H1 (cell line): ENCODE measurements around the gene DGKK. TPM values are rescaled to one million over a fixed set of nuclear protein-coding genes. Genes with fewer than 3 reads are reported as not detected.

Source experiments
- CTCF ChIA-PET: fragments of 300-600 bp; sonication (Branson Sonifier 250); formaldehyde crosslinking; loops from one replicate; lab custom pipeline; 2021; ENCODE audit not compliant: partially characterized antibody; lab: Charles Lee
- POLR2A ChIA-PET: fragments of 300-600 bp; sonication (Branson Sonifier 250); formaldehyde crosslinking; loops from one replicate; lab custom pipeline; 2021; ENCODE audit warnings: inconsistent platforms; ENCODE audit not compliant: partially characterized antibody; lab: Charles Lee
- DNase-seq, 2 experiments: peaks; one replicate each; pipeline versions ENCODE4 v3.0.0 to v3.0.0-alpha.2; 2010 to 2022; ENCODE audit warnings: low spot score in 2 of 2, low read depth in 1 of 2, mixed read lengths in 1 of 2
- FAIRE-seq: peaks from 2 replicates; lab custom pipeline; 2011; peaks lifted over from hg19 to GRCh38; lab: Jason Lieb, UNC
- H2AFZ ChIP-seq: 2 replicates; pipeline ENCODE4 v1.8.1; 2012; ENCODE audit warnings: low read length, inconsistent platforms
- H2AK5ac ChIP-seq: 2 replicates; pipeline ENCODE4 v1.6.1; 2013; ENCODE audit warnings: low read depth, low read length
- H2BK120ac ChIP-seq: replicated peaks from 2 replicates; pipeline ENCODE3; 2013; ENCODE audit warnings: low read depth, low read length, inconsistent platforms
- H2BK12ac ChIP-seq: 2 replicates; pipeline ENCODE4 v1.6.1; 2013; ENCODE audit warnings: low read depth, low read length
- H2BK15ac ChIP-seq: 2 replicates; pipeline ENCODE4 v1.6.1; 2013; ENCODE audit warnings: low read length
- H2BK20ac ChIP-seq: 2 replicates; pipeline ENCODE4 v1.6.1; 2013; ENCODE audit warnings: low read length
- H2BK5ac ChIP-seq: 2 replicates; pipeline ENCODE4 v1.6.1; 2013; ENCODE audit warnings: low read depth, low read length
- H3K14ac ChIP-seq: 2 replicates; pipeline ENCODE4 v1.6.1; 2013; ENCODE audit warnings: inconsistent platforms; ENCODE audit not compliant: insufficient read length
- H3K18ac ChIP-seq: 2 replicates; pipeline ENCODE4 v1.6.1; 2013; ENCODE audit warnings: low read length; ENCODE audit errors: extremely low read depth
- H3K23ac ChIP-seq: 2 replicates; pipeline ENCODE4 v1.6.1; 2013; ENCODE audit warnings: inconsistent platforms; ENCODE audit not compliant: insufficient read length
- H3K23me2 ChIP-seq: 2 replicates; pipeline ENCODE4 v1.6.1; 2013; ENCODE audit warnings: low read depth, low read length
- H3K27ac ChIP-seq: 2 replicates; pipeline ENCODE4 v1.6.1; 2011; ENCODE audit warnings: low read depth, low read length, inconsistent platforms
- H3K27me3 ChIP-seq, 4 experiments: replicated peaks in 1 of 4; 1 replicate in 1 of 4; 2 replicates in 3 of 4; pipeline versions ENCODE4 v1.6.1 to v1.8.1; 2011 to 2013; ENCODE audit warnings: low read length in 3 of 4, mild to moderate bottlenecking in 3 of 4, inconsistent platforms in 2 of 4, mixed read lengths in 2 of 4, moderate library complexity in 1 of 4; ENCODE audit not compliant: control insufficient read depth in 3 of 4, insufficient read depth in 3 of 4; ENCODE audit errors: extremely low read depth in 1 of 4
- H3K36me3 ChIP-seq, 4 experiments: 2 replicates each; pipeline versions ENCODE4 v1.6.1 to v1.8.1; 2011 to 2013; ENCODE audit warnings: mild to moderate bottlenecking in 4 of 4, low read length in 3 of 4, moderate library complexity in 2 of 4, control low read depth in 1 of 4, inconsistent platforms in 1 of 4; ENCODE audit not compliant: insufficient read depth in 4 of 4, control insufficient read depth in 2 of 4
- H3K4ac ChIP-seq: replicated peaks from 2 replicates; pipeline ENCODE3; 2013; ENCODE audit warnings: low read length, low read depth, mixed read lengths, inconsistent platforms; ENCODE audit not compliant: insufficient read length
- H3K4me1 ChIP-seq, 4 experiments: replicated peaks in 1 of 4; 1 replicate in 1 of 4; 2 replicates in 3 of 4; pipeline versions ENCODE4 v1.6.1 to v1.8.1; 2011 to 2013; ENCODE audit warnings: low read length in 3 of 4, inconsistent platforms in 2 of 4, mixed read lengths in 1 of 4; ENCODE audit not compliant: insufficient read depth in 4 of 4, control insufficient read depth in 3 of 4
- H3K4me2 ChIP-seq, 2 experiments: 2 replicates each; pipeline versions ENCODE4 v1.6.1 to v1.8.1; 2011 to 2013; ENCODE audit warnings: low read depth in 2 of 2, low read length in 2 of 2, control low read depth in 1 of 2, inconsistent platforms in 1 of 2, mild to moderate bottlenecking in 1 of 2; ENCODE audit not compliant: insufficient read depth in 1 of 2
- H3K4me3 ChIP-seq, 4 experiments: fragments of 200-600, 300-600 bp in 1 of 4; sonication (generic), shearing (Covaris generic), sonication (Bioruptor Twin) in 1 of 4; 2 replicates each; pipeline versions ENCODE4 v1.5.1 to v1.8.1; 2011 to 2016; ENCODE audit warnings: low read length in 4 of 4, low read depth in 3 of 4, control low read depth in 2 of 4, inconsistent platforms in 2 of 4, mild to moderate bottlenecking in 2 of 4, mixed read lengths in 1 of 4, moderate library complexity in 1 of 4; ENCODE audit not compliant: insufficient read depth in 2 of 4; ENCODE audit errors: extremely low read depth in 1 of 4
- H3K56ac ChIP-seq: replicated peaks from 2 replicates; pipeline ENCODE3; 2013; ENCODE audit warnings: low read depth, mild to moderate bottlenecking, mixed read lengths, low read length, inconsistent platforms; ENCODE audit not compliant: insufficient read length
- H3K79me1 ChIP-seq: 2 replicates; pipeline ENCODE4 v1.6.1; 2013; ENCODE audit warnings: low read depth, low read length, control low read depth
- H3K79me2 ChIP-seq, 2 experiments: 2 replicates each; pipeline versions ENCODE4 v1.6.1 to v1.8.1; 2012 to 2013; ENCODE audit warnings: low read length in 2 of 2, mild to moderate bottlenecking in 2 of 2, inconsistent platforms in 1 of 2; ENCODE audit not compliant: insufficient read depth in 2 of 2, control insufficient read depth in 1 of 2
- H3K9ac ChIP-seq, 4 experiments: replicated peaks in 1 of 4; 1 replicate in 1 of 4; 2 replicates in 3 of 4; pipeline versions ENCODE4 v1.6.1 to v1.8.1; 2011 to 2013; ENCODE audit warnings: low read depth in 3 of 4, low read length in 3 of 4, control low read depth in 2 of 4, mild to moderate bottlenecking in 2 of 4, moderate library complexity in 2 of 4, inconsistent platforms in 1 of 4; ENCODE audit errors: extremely low read depth in 1 of 4
- H3K9me3 ChIP-seq, 2 experiments: 2 replicates each; pipeline versions ENCODE4 v1.6.1 to v1.8.1; 2012 to 2013; ENCODE audit warnings: mild to moderate bottlenecking in 2 of 2, moderate library complexity in 2 of 2, control low read depth in 1 of 2, inconsistent platforms in 1 of 2, low read depth in 1 of 2, low read length in 1 of 2, mixed read lengths in 1 of 2; ENCODE audit not compliant: insufficient read depth in 2 of 2
- H4K20me1 ChIP-seq, 2 experiments: replicated peaks in 1 of 2; 2 replicates each; pipeline versions ENCODE3 to v1.8.1; 2011 to 2013; ENCODE audit warnings: inconsistent platforms in 2 of 2, low read length in 2 of 2, mild to moderate bottlenecking in 1 of 2; ENCODE audit not compliant: insufficient read depth in 2 of 2, control insufficient read depth in 1 of 2
- H4K5ac ChIP-seq: 2 replicates; pipeline ENCODE4 v1.6.1; 2013; ENCODE audit warnings: low read length, low read depth, mixed read lengths, inconsistent platforms; ENCODE audit not compliant: insufficient read length
- H4K8ac ChIP-seq: 2 replicates; pipeline ENCODE4 v1.8.0; 2013; ENCODE audit warnings: mild to moderate bottlenecking, moderate library complexity, low read length, inconsistent platforms; ENCODE audit not compliant: insufficient read depth; ENCODE audit errors: extremely low read depth
- H4K91ac ChIP-seq: replicated peaks from 2 replicates; pipeline ENCODE3; 2013; ENCODE audit warnings: low read length, mixed read lengths, inconsistent platforms; ENCODE audit not compliant: insufficient read length
- BACH1 ChIP-seq: IDR thresholded peaks from 2 replicates; pipeline ENCODE4 v1.6.1; 2012; ENCODE audit warnings: low read length, improper control_type of control experiment
- CTBP2 ChIP-seq: IDR thresholded peaks from 2 replicates; pipeline ENCODE4 v1.7.0; 2011; ENCODE audit warnings: borderline replicate concordance, mild to moderate bottlenecking, moderate library complexity, mixed read lengths, low read length; ENCODE audit not compliant: insufficient read depth, insufficient read length
- FOSL1 ChIP-seq: IDR thresholded peaks from 2 replicates; pipeline ENCODE4 v1.6.1; 2011; ENCODE audit warnings: mild to moderate bottlenecking, low read depth, low read length, moderate library complexity; ENCODE audit not compliant: insufficient read depth
- JUN ChIP-seq: IDR thresholded peaks from 2 replicates; pipeline ENCODE4 v1.6.1; 2011; ENCODE audit warnings: low read depth, mild to moderate bottlenecking, improper control_type of control experiment, low read length
- JUND ChIP-seq: IDR thresholded peaks from 2 replicates; pipeline ENCODE4 v1.6.1; 2011; ENCODE audit warnings: mild to moderate bottlenecking, improper control_type of control experiment, low read length
- RNF2 ChIP-seq: fragments of 200-900, 300-1000 bp; sonication (generic); IDR thresholded peaks from 2 replicates; pipeline ENCODE4 v1.7.1; 2016; ENCODE audit warnings: borderline replicate concordance, low read depth, mild to moderate bottlenecking, antibody characterized with exemption, low read length; ENCODE audit not compliant: poor library complexity, severe bottlenecking; ENCODE audit errors: missing control alignments
- SRF ChIP-seq: IDR thresholded peaks from 2 replicates; pipeline ENCODE4 v1.6.1; 2011; ENCODE audit warnings: mild to moderate bottlenecking, low read depth, low read length, moderate library complexity
- TAF1 ChIP-seq: IDR thresholded peaks from 2 replicates; pipeline ENCODE4 v1.6.1; 2011; ENCODE audit warnings: mild to moderate bottlenecking, low read depth, low read length
- TCF12 ChIP-seq: IDR thresholded peaks from 2 replicates; pipeline ENCODE4 v1.6.1; 2011; ENCODE audit warnings: low read depth, mild to moderate bottlenecking, low read length
- WGBS, 2 experiments: shearing (Covaris generic) in 1 of 2; methylation state at CpG; one replicate each; pipeline versions ENCODE4 v1.1.6 to v1.1.7; 2013 to 2015; ENCODE audit warnings: low lambda C conversion rate in 2 of 2, mixed read lengths in 2 of 2, inconsistent platforms in 1 of 2, low coverage in 1 of 2, missing lambda C conversion rate in 1 of 2; ENCODE audit not compliant: insufficient replicate concordance in 2 of 2, insufficient coverage in 1 of 2, insufficient read length in 1 of 2; ENCODE audit errors: extremely low coverage in 1 of 2, missing lambda C conversion rate in 1 of 2; 5-methylcytosine and 5-hydroxymethylcytosine counted together
- polyA plus RNA-seq, 7 experiments: library from polyadenylated mRNA; depleted of rRNA in 3 of 7; stranded (reverse) in 5 of 7; unstranded in 2 of 7; fragments of >200 nt in 5 of 7; fragments of 200-250 nt in 2 of 7; gene quantifications; 1 replicate in 5 of 7; 2 replicates in 1 of 7; 4 replicates in 1 of 7; pipeline versions ENCODE4 v1.2.1 to v1.2.3, GENCODE V29; 2011 to 2013; ENCODE audit warnings: missing spikeins in 2 of 7, mixed read lengths in 2 of 7
- total RNA-seq: library from RNA; stranded (reverse); fragmentation: NEBNext Ultra II Directional; extraction: Animal tissue kit (Norgen Biotek cat#: 25700); gene quantifications from 2 replicates; pipeline ENCODE4 v1.2.1, GENCODE V29; 2021
- TF ChIP-seq, protein P1 (sequence below), 3 experiments: IDR thresholded peaks; 1 replicate in 2 of 3; 2 replicates in 1 of 3; pipeline versions ENCODE4 v1.5.1 to v1.6.1; 2011; ENCODE audit warnings: low read length in 3 of 3, mild to moderate bottlenecking in 3 of 3, inconsistent platforms in 2 of 3, low read depth in 1 of 3, moderate library complexity in 1 of 3; ENCODE audit not compliant: insufficient read depth in 1 of 3; ENCODE audit errors: control extremely low read depth in 1 of 3

Gene DGKK
- total and polyA plus RNA-seq, 2 of the 8 experiments (the other 6 are each of a cell fraction or from before 2014, with no cell fraction given), result 4.9 to 19.2 TPM

DNA sequence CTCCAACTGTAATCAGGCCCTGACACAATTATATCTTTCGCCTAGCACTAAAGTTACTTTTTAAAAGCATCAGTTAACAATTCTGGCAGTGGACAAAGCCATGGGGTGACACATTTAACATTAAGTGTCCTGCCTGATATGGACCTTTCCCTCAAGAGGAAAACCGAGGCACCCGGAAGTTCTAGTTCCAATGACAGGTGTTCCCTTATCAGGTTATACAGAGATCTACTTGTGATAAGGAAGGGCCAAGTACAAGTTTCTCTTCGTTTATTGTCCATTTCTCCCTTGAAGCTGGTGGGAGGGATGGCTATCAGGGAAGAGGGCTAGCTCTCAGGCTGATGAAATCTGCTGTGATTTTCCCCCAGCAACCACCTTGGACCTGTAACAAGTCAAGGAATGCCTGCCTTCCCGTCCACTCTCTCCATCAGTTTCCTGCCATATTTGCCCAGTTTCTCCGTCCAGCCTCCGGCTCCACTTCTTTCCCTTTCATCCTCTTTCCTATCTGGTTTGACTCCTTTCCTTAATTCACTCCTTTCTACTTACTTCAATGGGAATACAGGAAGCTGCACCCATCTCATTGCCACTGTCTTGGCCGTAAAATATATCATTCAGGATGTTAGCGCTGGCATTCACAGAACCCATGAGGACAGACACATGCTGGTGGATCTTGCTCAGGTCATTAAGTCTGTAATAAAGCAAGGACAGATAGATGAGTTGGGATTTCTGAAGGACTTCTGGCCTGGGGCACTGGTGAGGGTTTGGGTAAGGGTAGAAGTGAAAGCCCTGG is 95.0 kb downstream of the DGKK start:
- WGBS, 2 experiments, result 87% methylated on average over 5 of the region's 9 CpGs; no CpG with 5 or more reads in 1 of the 2 experiments
- CTCF ChIA-PET, result no interaction called here
- no peaks in the 10 kb centered on the region for H3K79me1 ChIP-seq
- peaks cover 0 to 30% (median under 1%) of the 10 kb centered on the region in 4 experiments; a peak in 2 of 8 replicates for H3K36me3 ChIP-seq
- no peaks in the 10 kb centered on the region for H3K9me3 ChIP-seq
- no peaks in the 10 kb centered on the region for H3K27me3 ChIP-seq
- no peak overlapping the region for H4K91ac ChIP-seq
- H3K4me3 ChIP-seq, result no peak overlapping the region
- POLR2A ChIA-PET, result no interaction called here
- H2AK5ac ChIP-seq, result no peak overlapping the region
- no peaks in the 10 kb centered on the region for H3K79me2 ChIP-seq
- DNase-seq, result no peak
- no peak overlapping the region for H2BK15ac ChIP-seq
- H2AFZ ChIP-seq, result no peak overlapping the region
- no peak overlapping the region for H3K27ac ChIP-seq
- no peak overlapping the region for H2BK5ac ChIP-seq
- no peak overlapping the region for H2BK20ac ChIP-seq
- no peak overlapping the region for H4K8ac ChIP-seq
- H4K20me1 ChIP-seq, result no peaks in the 10 kb centered on the region
- H2BK12ac ChIP-seq, result no peak overlapping the region
- no peak overlapping the region for H3K23ac ChIP-seq
- H3K18ac ChIP-seq, result no peak overlapping the region
- no peak overlapping the region for H4K5ac ChIP-seq
- H3K56ac ChIP-seq, result no peak overlapping the region
- no peak overlapping the region for H3K4me2 ChIP-seq
- H3K23me2 ChIP-seq, result no peaks in the 10 kb centered on the region
- no peaks in the 10 kb centered on the region for H3K4me1 ChIP-seq
- no peak overlapping the region for H3K4ac ChIP-seq
- H3K14ac ChIP-seq, result no peak overlapping the region
- FAIRE-seq, result no peak
- no peak overlapping the region for H2BK120ac ChIP-seq
- no peak overlapping the region for H3K9ac ChIP-seq
- TF ChIP-seq JUND (no peak), TAF1 (no peak), JUN (no peak), CTBP2 (no peak), SRF (no peak), BACH1 (no peak), FOSL1 (no peak), TCF12 (no peak), RNF2 (no peak)
- TF ChIP-seq, protein P1, sequence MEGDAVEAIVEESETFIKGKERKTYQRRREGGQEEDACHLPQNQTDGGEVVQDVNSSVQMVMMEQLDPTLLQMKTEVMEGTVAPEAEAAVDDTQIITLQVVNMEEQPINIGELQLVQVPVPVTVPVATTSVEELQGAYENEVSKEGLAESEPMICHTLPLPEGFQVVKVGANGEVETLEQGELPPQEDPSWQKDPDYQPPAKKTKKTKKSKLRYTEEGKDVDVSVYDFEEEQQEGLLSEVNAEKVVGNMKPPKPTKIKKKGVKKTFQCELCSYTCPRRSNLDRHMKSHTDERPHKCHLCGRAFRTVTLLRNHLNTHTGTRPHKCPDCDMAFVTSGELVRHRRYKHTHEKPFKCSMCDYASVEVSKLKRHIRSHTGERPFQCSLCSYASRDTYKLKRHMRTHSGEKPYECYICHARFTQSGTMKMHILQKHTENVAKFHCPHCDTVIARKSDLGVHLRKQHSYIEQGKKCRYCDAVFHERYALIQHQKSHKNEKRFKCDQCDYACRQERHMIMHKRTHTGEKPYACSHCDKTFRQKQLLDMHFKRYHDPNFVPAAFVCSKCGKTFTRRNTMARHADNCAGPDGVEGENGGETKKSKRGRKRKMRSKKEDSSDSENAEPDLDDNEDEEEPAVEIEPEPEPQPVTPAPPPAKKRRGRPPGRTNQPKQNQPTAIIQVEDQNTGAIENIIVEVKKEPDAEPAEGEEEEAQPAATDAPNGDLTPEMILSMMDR (IDR thresholded peaks at IDR 0.05; ENCODE audit: control extremely low read depth in 1 of 3, insufficient read depth in 1 of 3, low read depth in 1 of 3, low read length in 3 of 3), result no peak
